ENCODE measurements around the gene SNF8.

Gene SNF8

DNA sequence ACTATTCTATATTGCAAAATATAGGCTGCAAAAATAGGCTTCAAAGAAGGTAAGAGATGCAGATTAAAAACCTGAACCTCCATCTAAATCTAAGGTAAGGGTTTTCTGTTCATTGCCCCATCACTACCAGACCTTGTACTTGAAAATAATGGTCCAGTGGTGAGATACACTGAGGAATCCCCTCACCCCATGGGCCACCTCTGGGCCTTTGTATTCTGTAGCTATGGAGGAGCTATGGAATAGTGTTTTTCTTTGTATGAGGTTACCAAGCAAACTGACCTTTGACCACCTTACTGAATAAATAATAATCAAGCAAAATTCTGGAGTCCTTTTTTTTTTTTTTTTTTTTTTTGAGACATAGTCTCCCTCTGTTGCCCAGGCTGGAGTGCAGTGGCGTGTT lies 41.2 kb downstream of the SNF8 start:
- H4K20me1 ChIP-seq (ENCODE audit: insufficient read depth, low read length, poor library complexity, severe bottlenecking), result no peaks in the 10 kb centered on the region
- peaks cover 8% of the 10 kb centered on the region; the same call in 1 of the 2 replicates for H3K79me2 ChIP-seq (ENCODE audit: insufficient read depth, low read length)
- H3K36me3 ChIP-seq (ENCODE audit: insufficient read depth, low read length), result no peaks in the 10 kb centered on the region
- H3K4me2 ChIP-seq (ENCODE audit: low read depth, low read length, poor library complexity, severe bottlenecking), result no peak overlapping the region
- H3K9me2 ChIP-seq (replicated peaks; ENCODE audit: low read depth, low read length), result no peaks in the 10 kb centered on the region
- H3K9ac ChIP-seq (ENCODE audit: low read depth, low read length, poor library complexity, severe bottlenecking), result no peak overlapping the region
- H3K27me3 ChIP-seq (ENCODE audit: insufficient read depth, low read length, poor library complexity, severe bottlenecking), result no peaks in the 10 kb centered on the region
- no peaks in the 10 kb centered on the region for H3F3A ChIP-seq (ENCODE audit: low read depth)
- H3K4me3 ChIP-seq (ENCODE audit: low read length, poor library complexity, severe bottlenecking), result no peak overlapping the region
- H3K9me3 ChIP-seq (ENCODE audit: insufficient read depth, low read depth, low read length), result no peaks in the 10 kb centered on the region
- no peak overlapping the region for H2AFZ ChIP-seq (ENCODE audit: low read length)
- peaks cover 4% of the 10 kb centered on the region for H3K4me1 ChIP-seq (ENCODE audit: insufficient read depth, low read length, poor library complexity, severe bottlenecking)
- no peak for TF ChIP-seq EZH2phosphoT487 (IDR thresholded peaks at IDR 0.05; ENCODE audit: borderline replicate concordance)
- TF ChIP-seq, protein P1, sequence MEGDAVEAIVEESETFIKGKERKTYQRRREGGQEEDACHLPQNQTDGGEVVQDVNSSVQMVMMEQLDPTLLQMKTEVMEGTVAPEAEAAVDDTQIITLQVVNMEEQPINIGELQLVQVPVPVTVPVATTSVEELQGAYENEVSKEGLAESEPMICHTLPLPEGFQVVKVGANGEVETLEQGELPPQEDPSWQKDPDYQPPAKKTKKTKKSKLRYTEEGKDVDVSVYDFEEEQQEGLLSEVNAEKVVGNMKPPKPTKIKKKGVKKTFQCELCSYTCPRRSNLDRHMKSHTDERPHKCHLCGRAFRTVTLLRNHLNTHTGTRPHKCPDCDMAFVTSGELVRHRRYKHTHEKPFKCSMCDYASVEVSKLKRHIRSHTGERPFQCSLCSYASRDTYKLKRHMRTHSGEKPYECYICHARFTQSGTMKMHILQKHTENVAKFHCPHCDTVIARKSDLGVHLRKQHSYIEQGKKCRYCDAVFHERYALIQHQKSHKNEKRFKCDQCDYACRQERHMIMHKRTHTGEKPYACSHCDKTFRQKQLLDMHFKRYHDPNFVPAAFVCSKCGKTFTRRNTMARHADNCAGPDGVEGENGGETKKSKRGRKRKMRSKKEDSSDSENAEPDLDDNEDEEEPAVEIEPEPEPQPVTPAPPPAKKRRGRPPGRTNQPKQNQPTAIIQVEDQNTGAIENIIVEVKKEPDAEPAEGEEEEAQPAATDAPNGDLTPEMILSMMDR (conservative IDR thresholded peaks at IDR 0.05; ENCODE audit: low read length), result no peak

DNA sequence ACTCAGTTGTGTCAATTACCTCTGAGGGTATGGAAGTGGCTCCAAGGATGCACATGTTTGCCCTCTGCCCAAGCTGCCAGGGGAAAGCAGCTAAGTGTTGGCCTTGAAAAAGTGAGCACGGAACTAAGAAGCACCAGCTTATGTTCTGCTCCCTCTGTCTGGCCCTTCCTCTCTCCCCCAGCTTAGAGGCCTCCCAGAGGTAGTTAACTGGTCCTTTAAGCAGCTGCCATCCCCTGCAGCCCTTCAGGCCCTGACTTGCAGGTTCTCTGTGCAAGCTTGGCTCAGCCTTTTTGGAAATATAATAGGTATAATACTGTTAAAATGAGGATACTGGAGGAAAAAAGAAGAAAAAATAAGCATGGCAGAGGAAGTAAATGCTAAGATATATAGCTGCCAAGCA lies 43.4 kb downstream of the SNF8 start:
- H3K36me3 ChIP-seq (ENCODE audit: insufficient read depth, low read length), result no peaks in the 10 kb centered on the region
- H3K9ac ChIP-seq (ENCODE audit: low read depth, low read length, poor library complexity, severe bottlenecking), result no peak overlapping the region
- TF ChIP-seq, protein P1 (conservative IDR thresholded peaks at IDR 0.05; ENCODE audit: low read length), result no peak
- TF ChIP-seq EZH2phosphoT487 (IDR thresholded peaks at IDR 0.05; ENCODE audit: borderline replicate concordance), result no peak
- no peaks in the 10 kb centered on the region for H3K4me1 ChIP-seq (ENCODE audit: insufficient read depth, low read length, poor library complexity, severe bottlenecking)
- H3K4me2 ChIP-seq (ENCODE audit: low read depth, low read length, poor library complexity, severe bottlenecking), result no peak overlapping the region
- H3K9me2 ChIP-seq (replicated peaks; ENCODE audit: low read depth, low read length), result no peaks in the 10 kb centered on the region
- H3K27me3 ChIP-seq (ENCODE audit: insufficient read depth, low read length, poor library complexity, severe bottlenecking), result no peaks in the 10 kb centered on the region
- no peaks in the 10 kb centered on the region for H3F3A ChIP-seq (ENCODE audit: low read depth)
- no peak overlapping the region for H2AFZ ChIP-seq (ENCODE audit: low read length)
- H3K9me3 ChIP-seq (ENCODE audit: insufficient read depth, low read depth, low read length), result no peaks in the 10 kb centered on the region
- no peak overlapping the region for H3K4me3 ChIP-seq (ENCODE audit: low read length, poor library complexity, severe bottlenecking)
- no peaks in the 10 kb centered on the region for H4K20me1 ChIP-seq (ENCODE audit: insufficient read depth, low read length, poor library complexity, severe bottlenecking)
- no peaks in the 10 kb centered on the region for H3K79me2 ChIP-seq (ENCODE audit: insufficient read depth, low read length)

DNA sequence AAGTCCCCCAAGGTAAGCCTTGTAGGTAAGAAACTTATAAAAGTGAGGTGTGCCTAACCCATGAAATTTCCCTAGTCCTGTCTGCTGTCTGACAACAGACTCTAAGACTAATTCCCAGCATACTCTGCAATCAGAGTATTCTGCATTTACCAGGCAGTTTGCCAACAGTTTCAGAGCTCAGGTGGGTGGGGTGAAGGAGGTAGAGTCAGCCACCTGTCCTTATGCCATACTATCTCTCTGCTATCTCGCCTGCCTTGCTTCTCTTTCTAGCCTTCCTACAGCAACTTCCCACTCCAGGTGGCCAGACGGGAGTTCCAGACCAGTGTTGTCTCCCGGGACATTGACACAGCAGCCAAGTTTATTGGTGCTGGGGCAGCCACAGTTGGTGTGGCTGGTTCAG lies 49.8 kb downstream of the SNF8 start:
- Histone ChIP-seq H3K27me3 (ENCODE audit: insufficient read depth, low read length, poor library complexity, severe bottlenecking) (no peaks in the 10 kb centered on the region), H3K79me2 (ENCODE audit: insufficient read depth, low read length) (peaks cover 32% of the 10 kb centered on the region), H3K4me1 (ENCODE audit: insufficient read depth, low read length, poor library complexity, severe bottlenecking) (peaks cover 19% of the 10 kb centered on the region), H3K9me3 (ENCODE audit: insufficient read depth, low read depth, low read length) (no peaks in the 10 kb centered on the region), H3K4me3 (ENCODE audit: low read length, poor library complexity, severe bottlenecking) (no peak overlapping the region), H4K20me1 (ENCODE audit: insufficient read depth, low read length, poor library complexity, severe bottlenecking) (no peaks in the 10 kb centered on the region), H3K9ac (ENCODE audit: low read depth, low read length, poor library complexity, severe bottlenecking) (no peak overlapping the region), H2AFZ (ENCODE audit: low read length) (no peak overlapping the region), H3K4me2 (ENCODE audit: low read depth, low read length, poor library complexity, severe bottlenecking) (no peak overlapping the region), H3K9me2 (replicated peaks; ENCODE audit: low read depth, low read length) (no peaks in the 10 kb centered on the region), H3K36me3 (ENCODE audit: insufficient read depth, low read length) (no peaks in the 10 kb centered on the region), H3F3A (ENCODE audit: low read depth) (no peaks in the 10 kb centered on the region)
- TF ChIP-seq, protein P1 (conservative IDR thresholded peaks at IDR 0.05; ENCODE audit: low read length), result no peak
- TF ChIP-seq EZH2phosphoT487 (IDR thresholded peaks at IDR 0.05; ENCODE audit: borderline replicate concordance), result no peak

Data from Loucy (cell line).